Measurements from ENCODE around the gene PIK3C3. TPM values are rescaled to one million over a fixed set of nuclear protein-coding genes. Genes with fewer than 3 reads are reported as not detected.
"Not testable (repeated sequence)": the region's sequence is repeated elsewhere in the genome, so short reads cannot be mapped to it uniquely, and the experiment has no call there.

PIK3C3 gene
- total RNA-seq, 1 donor from 2014 or later = 53.5 TPM

- Mint-ChIP-seq H3K4me1 (ENCODE audit: low read depth) (no peaks in the 10 kb centered on the region), H3K36me3 (ENCODE audit: low read depth) (peaks cover 53% of the 10 kb centered on the region), H3K9me3 (no peaks in the 10 kb centered on the region), H3K27me3 (ENCODE audit: insufficient read depth) (no peaks in the 10 kb centered on the region), H3K27ac (no peak overlapping the region), H3K4me3 (no peak overlapping the region)
- DNase-seq (ENCODE audit: low spot score) = no peak
- intact Hi-C loops (cut with micrococcal nuclease) = no loop called here
These were observed 46.8 kb downstream of the PIK3C3 start for GRCh38 chr18:42001801-42002200.

- no peak overlapping the region for H3K27ac Mint-ChIP-seq
- H3K4me3 Mint-ChIP-seq = no peak overlapping the region
- peaks cover 53% of the 10 kb centered on the region for H3K36me3 Mint-ChIP-seq (ENCODE audit: low read depth)
- intact Hi-C loops (cut with micrococcal nuclease) = no loop called here
- H3K4me1 Mint-ChIP-seq (ENCODE audit: low read depth) = peaks cover 6% of the 10 kb centered on the region
- no peak for DNase-seq (ENCODE audit: low spot score)
- no peaks in the 10 kb centered on the region for H3K27me3 Mint-ChIP-seq (ENCODE audit: insufficient read depth)
- H3K9me3 Mint-ChIP-seq = no peaks in the 10 kb centered on the region
These were observed 49.6 kb downstream of the PIK3C3 start for GRCh38 chr18:42004653-42005052.

GRCh38 chr18:42005782-42006181, 50.7 kb downstream of the PIK3C3 start:
- H3K27me3 Mint-ChIP-seq (ENCODE audit: insufficient read depth) = no peaks in the 10 kb centered on the region
- H3K9me3 Mint-ChIP-seq = no peaks in the 10 kb centered on the region
- peaks cover 10% of the 10 kb centered on the region for H3K4me1 Mint-ChIP-seq (ENCODE audit: low read depth)
- no peak overlapping the region for H3K4me3 Mint-ChIP-seq
- intact Hi-C loops (cut with micrococcal nuclease) = no loop called here
- H3K27ac Mint-ChIP-seq = no peak overlapping the region
- DNase-seq (ENCODE audit: low spot score) = no peak
- peaks cover 53% of the 10 kb centered on the region for H3K36me3 Mint-ChIP-seq (ENCODE audit: low read depth)

- H3K4me3 Mint-ChIP-seq; DNase-seq (ENCODE audit: low spot score); intact Hi-C loops (cut with micrococcal nuclease); H3K27ac Mint-ChIP-seq; H3K9me3 Mint-ChIP-seq; H3K27me3 Mint-ChIP-seq (ENCODE audit: insufficient read depth): not testable (repeated sequence)
- Mint-ChIP-seq H3K4me1 (ENCODE audit: low read depth) (peaks cover 20% of the 10 kb centered on the region), H3K36me3 (ENCODE audit: low read depth) (peaks cover 45% of the 10 kb centered on the region)
These were observed 54.4 kb downstream of the PIK3C3 start for GRCh38 chr18:42009457-42009856.

- intact Hi-C loops (cut with micrococcal nuclease) = no loop called here
- H3K4me3 Mint-ChIP-seq = no peak overlapping the region
- H3K27me3 Mint-ChIP-seq (ENCODE audit: insufficient read depth) = no peaks in the 10 kb centered on the region
These were observed 56.0 kb downstream of the PIK3C3 start for GRCh38 chr18:42011053-42011452.

GRCh38 chr18:42018831-42019230, 63.8 kb downstream of the PIK3C3 start:
- DNase-seq (ENCODE audit: low spot score) = no peak

More at GRCh38 chr18:42011053-42011452, 56.0 kb downstream of the PIK3C3 start:
- Mint-ChIP-seq H3K36me3 (ENCODE audit: low read depth) (peaks cover 44% of the 10 kb centered on the region), H3K9me3 (no peaks in the 10 kb centered on the region), H3K27ac (no peak overlapping the region), H3K4me1 (ENCODE audit: low read depth) (peaks cover 20% of the 10 kb centered on the region)
- DNase-seq (ENCODE audit: low spot score) = no peak

GRCh38 chr18:42024131-42024530, 69.1 kb downstream of the PIK3C3 start:
- Mint-ChIP-seq H3K4me3 (no peak overlapping the region), H3K36me3 (ENCODE audit: low read depth) (peaks cover 14% of the 10 kb centered on the region), H3K27ac (no peak overlapping the region), H3K9me3 (no peaks in the 10 kb centered on the region), H3K4me1 (ENCODE audit: low read depth) (peaks cover 29% of the 10 kb centered on the region), H3K27me3 (ENCODE audit: insufficient read depth) (no peaks in the 10 kb centered on the region)
- intact Hi-C loops (cut with micrococcal nuclease) = no loop called here
- DNase-seq (ENCODE audit: low spot score) = no peak

More at GRCh38 chr18:42018831-42019230, 63.8 kb downstream of the PIK3C3 start:
- Mint-ChIP-seq H3K9me3 (no peaks in the 10 kb centered on the region), H3K4me3 (no peak overlapping the region), H3K36me3 (ENCODE audit: low read depth) (peaks cover 27% of the 10 kb centered on the region), H3K27ac (no peak overlapping the region), H3K4me1 (ENCODE audit: low read depth) (peaks cover 7% of the 10 kb centered on the region), H3K27me3 (ENCODE audit: insufficient read depth) (no peaks in the 10 kb centered on the region)
- intact Hi-C loops (cut with micrococcal nuclease) = no loop called here

GRCh38 chr18:42025491-42025890, 70.5 kb downstream of the PIK3C3 start:
- Mint-ChIP-seq H3K4me3 (no peak overlapping the region), H3K36me3 (ENCODE audit: low read depth) (peaks cover 19% of the 10 kb centered on the region), H3K27ac (no peak overlapping the region), H3K27me3 (ENCODE audit: insufficient read depth) (no peaks in the 10 kb centered on the region), H3K9me3 (no peaks in the 10 kb centered on the region), H3K4me1 (ENCODE audit: low read depth) (peaks cover 29% of the 10 kb centered on the region)
- no peak for DNase-seq (ENCODE audit: low spot score)
- intact Hi-C loops (cut with micrococcal nuclease) = no loop called here

- DNase-seq (ENCODE audit: low spot score) = no peak
- no peaks in the 10 kb centered on the region for H3K9me3 Mint-ChIP-seq
- no peak overlapping the region for H3K27ac Mint-ChIP-seq
- no peaks in the 10 kb centered on the region for H3K27me3 Mint-ChIP-seq (ENCODE audit: insufficient read depth)
- intact Hi-C loops (cut with micrococcal nuclease) = loop anchor here (1.0 to 2.0 kb wide), 2 partner anchors 43 to 71 kb away; partner anchors contain the start of gene PIK3C3
- no peak overlapping the region for H3K4me3 Mint-ChIP-seq
- peaks cover 29% of the 10 kb centered on the region for H3K4me1 Mint-ChIP-seq (ENCODE audit: low read depth)
- H3K36me3 Mint-ChIP-seq (ENCODE audit: low read depth) = peaks cover 20% of the 10 kb centered on the region
These were observed 71.1 kb downstream of the PIK3C3 start for GRCh38 chr18:42025974-42026625.

- DNase-seq (ENCODE audit: low spot score) = no peak
These were observed 73.3 kb downstream of the PIK3C3 start for GRCh38 chr18:42028247-42028832.

GRCh38 chr18:42029092-42029491, 74.1 kb downstream of the PIK3C3 start:
- intact Hi-C loops (cut with micrococcal nuclease) = no loop called here

More at GRCh38 chr18:42028247-42028832, 73.3 kb downstream of the PIK3C3 start:
- Mint-ChIP-seq H3K9me3 (no peaks in the 10 kb centered on the region), H3K4me3 (no peak overlapping the region), H3K36me3 (ENCODE audit: low read depth) (peaks cover 28% of the 10 kb centered on the region), H3K27ac (no peak overlapping the region), H3K4me1 (ENCODE audit: low read depth) (peaks cover 30% of the 10 kb centered on the region), H3K27me3 (ENCODE audit: insufficient read depth) (no peaks in the 10 kb centered on the region)
- intact Hi-C loops (cut with micrococcal nuclease) = no loop called here

GRCh38 chr18:42030586-42031182, 75.7 kb downstream of the PIK3C3 start:
- Mint-ChIP-seq H3K36me3 (ENCODE audit: low read depth) (peaks cover 29% of the 10 kb centered on the region), H3K27ac (no peak overlapping the region), H3K4me1 (ENCODE audit: low read depth) (peaks cover 14% of the 10 kb centered on the region), H3K27me3 (ENCODE audit: insufficient read depth) (no peaks in the 10 kb centered on the region), H3K4me3 (no peak overlapping the region), H3K9me3 (no peaks in the 10 kb centered on the region)
- intact Hi-C loops (cut with micrococcal nuclease) = no loop called here
- DNase-seq (ENCODE audit: low spot score) = no peak

More at GRCh38 chr18:42029092-42029491, 74.1 kb downstream of the PIK3C3 start:
- Mint-ChIP-seq H3K9me3 (no peaks in the 10 kb centered on the region), H3K4me1 (ENCODE audit: low read depth) (peaks cover 23% of the 10 kb centered on the region), H3K36me3 (ENCODE audit: low read depth) (peaks cover 30% of the 10 kb centered on the region), H3K4me3 (no peak overlapping the region), H3K27me3 (ENCODE audit: insufficient read depth) (no peaks in the 10 kb centered on the region), H3K27ac (no peak overlapping the region)
- no peak for DNase-seq (ENCODE audit: low spot score)

- peaks cover 32% of the 10 kb centered on the region for H3K36me3 Mint-ChIP-seq (ENCODE audit: low read depth)
- intact Hi-C loops (cut with micrococcal nuclease) = no loop called here
- no peaks in the 10 kb centered on the region for H3K9me3 Mint-ChIP-seq
- H3K4me1 Mint-ChIP-seq (ENCODE audit: low read depth) = peaks cover 4% of the 10 kb centered on the region
- DNase-seq (ENCODE audit: low spot score) = no peak
- H3K27ac Mint-ChIP-seq = no peak overlapping the region
- H3K27me3 Mint-ChIP-seq (ENCODE audit: insufficient read depth) = no peaks in the 10 kb centered on the region
- H3K4me3 Mint-ChIP-seq = no peak overlapping the region
These were observed 77.4 kb downstream of the PIK3C3 start for GRCh38 chr18:42032447-42032846.

Data from activated T-helper 1 cell treated with anti-CD3 and anti-CD28 coated beads, Interleukin-12 subunit alpha, Interleukin-12 subunit beta, Interleukin-2, Interleukin-4 antibody, amounts not matched to agents 30 ng/mL and 10 ng/mL and 1 ng/mL, durations not matched to agents 14 hours and 24 hours and 36 hours (primary cell).